GM13976 (cell line): ENCODE results near the gene EHF.

ENCODE experiments used
- DNase-seq: peaks from one replicate; pipeline ENCODE4 v3.0.0; 2012; ENCODE audit warnings: low spot score
- in situ Hi-C: fragments of 300-500 bp; cut with MboI; formaldehyde crosslinking; loops from one replicate; pipeline ENCODE4 v1.12.0; 2022; ENCODE audit warnings: low sequenced_read_pairs, mixed read lengths, inconsistent platforms; ENCODE audit not compliant: unreplicated experiment
- TF ChIP-seq, protein P1 (sequence below): IDR thresholded peaks from 2 replicates; pipeline ENCODE4 v1.5.1; 2012; ENCODE audit warnings: borderline replicate concordance, mild to moderate bottlenecking; ENCODE audit not compliant: insufficient read depth; ENCODE audit errors: extremely low read depth, missing control alignments, control extremely low read depth

Gene EHF

DNA sequence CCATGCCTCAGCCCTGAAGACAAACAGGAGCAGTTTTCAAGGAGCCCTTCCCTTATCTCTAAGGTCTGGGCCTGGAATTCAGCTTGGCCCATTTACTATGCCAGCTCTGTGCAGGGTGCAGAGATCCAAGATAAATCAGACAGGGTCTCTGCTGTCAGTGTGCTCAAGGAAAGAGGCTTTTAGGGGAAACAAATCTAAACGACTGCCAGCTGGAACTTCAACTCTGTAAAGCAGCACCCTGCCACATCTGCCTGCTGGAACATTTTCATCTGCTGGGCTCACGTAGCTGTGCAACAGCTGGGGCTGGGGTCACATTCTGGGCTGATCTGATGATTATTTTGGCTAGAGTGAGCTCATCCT, 19.8 kb upstream of the EHF start:
- TF ChIP-seq, protein P1, sequence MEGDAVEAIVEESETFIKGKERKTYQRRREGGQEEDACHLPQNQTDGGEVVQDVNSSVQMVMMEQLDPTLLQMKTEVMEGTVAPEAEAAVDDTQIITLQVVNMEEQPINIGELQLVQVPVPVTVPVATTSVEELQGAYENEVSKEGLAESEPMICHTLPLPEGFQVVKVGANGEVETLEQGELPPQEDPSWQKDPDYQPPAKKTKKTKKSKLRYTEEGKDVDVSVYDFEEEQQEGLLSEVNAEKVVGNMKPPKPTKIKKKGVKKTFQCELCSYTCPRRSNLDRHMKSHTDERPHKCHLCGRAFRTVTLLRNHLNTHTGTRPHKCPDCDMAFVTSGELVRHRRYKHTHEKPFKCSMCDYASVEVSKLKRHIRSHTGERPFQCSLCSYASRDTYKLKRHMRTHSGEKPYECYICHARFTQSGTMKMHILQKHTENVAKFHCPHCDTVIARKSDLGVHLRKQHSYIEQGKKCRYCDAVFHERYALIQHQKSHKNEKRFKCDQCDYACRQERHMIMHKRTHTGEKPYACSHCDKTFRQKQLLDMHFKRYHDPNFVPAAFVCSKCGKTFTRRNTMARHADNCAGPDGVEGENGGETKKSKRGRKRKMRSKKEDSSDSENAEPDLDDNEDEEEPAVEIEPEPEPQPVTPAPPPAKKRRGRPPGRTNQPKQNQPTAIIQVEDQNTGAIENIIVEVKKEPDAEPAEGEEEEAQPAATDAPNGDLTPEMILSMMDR = no peak
- in situ Hi-C loops = no loop called here
- DNase-seq = no peak

DNA sequence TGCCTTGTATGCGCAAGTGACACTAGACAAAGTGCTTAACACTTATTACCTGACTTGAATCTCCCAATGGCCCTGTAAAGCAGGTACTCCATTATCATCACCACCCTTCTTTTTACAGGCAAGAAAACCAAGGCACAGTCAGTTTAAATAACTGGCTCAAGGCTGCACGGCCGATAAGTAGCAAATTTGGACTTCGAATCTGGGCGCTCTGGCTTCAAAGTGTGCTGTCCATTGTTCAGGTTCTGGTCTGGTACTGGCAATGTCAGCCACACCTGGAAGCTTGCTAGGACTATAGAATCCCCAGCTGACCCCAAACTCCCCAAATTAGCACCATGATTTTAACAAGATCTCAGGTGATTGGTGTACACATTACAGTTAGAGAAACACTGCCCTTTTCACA, 19.3 kb upstream of the EHF start:
- in situ Hi-C loops = no loop called here
- no peak for DNase-seq
- TF ChIP-seq, protein P1 = no peak

DNA sequence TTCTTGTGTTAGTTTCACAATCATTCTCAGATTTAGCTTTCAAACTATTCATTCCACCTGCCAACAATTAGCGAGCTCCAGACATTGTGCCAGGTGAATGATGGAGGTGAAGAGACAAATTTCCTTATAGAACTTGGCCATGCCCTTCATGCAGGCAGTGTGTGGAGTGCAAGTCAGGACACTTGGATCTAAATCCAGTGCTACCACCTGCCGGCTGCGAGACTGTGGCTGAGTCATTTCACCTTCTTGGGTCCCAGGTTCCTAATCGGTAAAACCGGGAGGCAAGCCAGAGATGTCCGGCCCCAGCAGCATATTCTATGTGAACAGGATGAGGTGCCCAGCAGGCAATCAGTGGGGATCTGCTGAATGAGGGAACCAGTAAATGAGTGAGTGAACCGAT, 18.6 kb upstream of the EHF start:
- no peak for DNase-seq
- TF ChIP-seq, protein P1 = no peak
- in situ Hi-C loops = no loop called here

DNA sequence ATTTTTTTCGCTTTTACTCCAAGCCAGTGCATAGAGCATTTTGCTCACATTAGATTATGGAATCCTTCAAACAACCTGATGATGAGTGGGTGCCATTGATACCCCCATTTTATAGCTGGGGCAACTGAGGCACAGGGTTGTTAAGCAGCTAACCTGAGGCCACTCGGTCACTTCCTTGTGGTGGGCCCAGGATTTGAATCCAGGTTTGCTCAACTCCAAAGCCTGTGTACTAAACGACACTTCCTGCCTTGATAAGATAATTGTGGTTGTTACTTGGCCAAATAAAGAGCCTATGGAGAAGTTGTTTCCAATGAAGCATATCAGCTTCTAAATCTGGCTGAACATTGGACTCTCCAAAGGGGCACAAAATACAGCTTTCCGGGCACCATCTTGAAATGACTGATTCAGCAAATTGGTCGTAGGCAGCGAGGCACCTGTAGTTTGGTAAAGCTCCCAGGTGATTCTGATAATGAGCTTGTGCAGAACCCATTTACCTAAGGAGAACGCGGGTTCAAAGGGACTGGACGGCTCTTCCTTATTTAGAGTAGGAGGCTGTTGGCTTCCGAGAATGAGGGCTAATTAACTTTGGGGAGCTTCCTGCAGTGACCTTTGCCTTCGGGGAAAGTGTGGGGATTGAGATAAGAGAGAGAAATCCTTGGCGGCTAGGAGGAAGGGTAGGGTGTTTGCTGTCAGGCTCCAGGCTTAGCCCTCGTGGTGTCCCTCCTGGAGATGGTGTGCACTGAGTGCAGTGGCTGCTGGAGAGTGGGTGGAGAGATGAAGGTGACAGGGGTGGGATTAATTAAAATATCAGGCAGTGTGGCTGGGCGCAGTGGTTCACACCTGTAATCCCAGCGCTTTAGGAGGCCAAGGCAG, 17.5 kb upstream of the EHF start:
- in situ Hi-C loops = no loop called here
- no peak for DNase-seq
- TF ChIP-seq, protein P1 = no peak

DNA sequence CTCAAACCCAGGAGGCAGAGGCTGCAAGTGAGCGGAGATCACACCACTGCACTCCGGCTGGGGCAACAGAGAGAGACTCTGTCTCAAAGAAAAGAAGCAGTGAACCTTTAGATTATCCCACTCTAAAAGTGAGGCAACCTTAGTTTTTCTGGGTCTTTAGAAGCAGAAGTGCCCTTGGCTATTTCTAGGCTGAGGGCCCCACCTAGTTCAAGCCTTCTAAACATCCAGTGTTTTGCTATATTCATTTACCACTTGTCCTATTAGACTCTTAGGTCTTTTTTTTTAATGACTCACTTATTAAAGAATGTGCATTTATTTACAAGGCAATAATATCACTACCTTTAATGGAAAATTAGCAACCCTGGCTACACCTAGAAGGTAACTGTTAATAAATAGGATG, 16.7 kb upstream of the EHF start:
- TF ChIP-seq, protein P1 = no peak
- in situ Hi-C loops = no loop called here
- no peak for DNase-seq

DNA sequence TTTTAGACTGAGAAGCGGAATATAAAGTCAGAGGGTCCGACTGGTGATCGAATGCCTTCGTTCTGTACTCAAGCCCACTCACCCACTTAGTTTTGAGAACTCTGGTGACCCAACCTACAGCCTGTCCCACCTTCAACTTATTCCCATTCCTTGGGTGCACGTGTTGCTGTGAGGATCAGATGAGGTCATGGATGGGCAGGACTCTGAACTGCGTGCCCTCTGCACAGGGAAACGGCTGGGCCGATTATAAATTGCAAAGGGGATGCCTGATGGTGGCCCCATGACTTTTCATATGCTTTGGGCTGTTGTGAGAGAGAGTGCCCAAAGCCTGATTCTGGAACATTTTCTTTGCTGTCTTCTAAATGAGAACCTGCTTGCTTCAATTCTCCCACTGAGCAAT, 16.0 kb upstream of the EHF start:
- in situ Hi-C loops = no loop called here
- no peak for DNase-seq
- TF ChIP-seq, protein P1 = no peak
